ENCODE data around the gene ZC3H10. TPM values are rescaled to one million over a fixed set of nuclear protein-coding genes. Genes with fewer than 3 reads are reported as not detected.

Gene ZC3H10
- total and polyA plus RNA-seq, 2 of the 8 experiments (the other 6 are each of a cell fraction or from before 2014, with no cell fraction given), result 4.0 to 11.2 TPM

DNA sequence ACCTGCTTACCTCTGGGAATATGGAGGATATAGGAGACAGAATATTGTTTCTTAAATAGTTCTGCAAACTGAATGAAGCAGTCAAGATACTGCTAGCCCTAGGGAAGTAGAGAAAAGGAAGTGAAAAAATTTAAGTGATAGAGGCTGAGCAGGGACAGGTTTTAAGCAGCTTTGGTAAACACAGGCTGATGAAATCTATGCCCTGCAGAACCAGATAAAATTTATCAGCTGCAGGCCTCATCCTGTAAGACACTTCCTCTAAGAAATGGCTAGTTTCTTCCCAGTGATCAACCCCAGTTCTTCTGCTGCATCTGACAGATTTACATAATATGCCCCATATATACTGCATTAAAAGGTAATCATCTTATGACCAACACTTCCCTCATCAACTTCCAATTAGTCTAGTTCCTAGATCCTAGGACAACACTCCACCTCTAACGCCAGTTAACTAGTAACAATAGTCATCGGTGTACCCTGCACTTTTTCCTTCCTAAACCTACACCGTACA lies 8.7 kb downstream of the ZC3H10 start:
- H2AFZ ChIP-seq (ENCODE audit: low read length), result no peak overlapping the region
- no peak overlapping the region for H3K56ac ChIP-seq (replicated peaks; ENCODE audit: insufficient read length, low read depth, low read length)
- peak overlapping the region; percentile 69; the same call in 1 of the 2 replicates for H2BK12ac ChIP-seq (ENCODE audit: low read depth, low read length)
- no peak overlapping the region for H4K5ac ChIP-seq (ENCODE audit: insufficient read length, low read depth, low read length)
- no peaks in the 10 kb centered on the region; a peak in 1 of 4 replicates for H3K9me3 ChIP-seq (ENCODE audit: insufficient read depth in 2 of 2, low read depth in 1 of 2, low read length in 1 of 2)
- H3K79me2 ChIP-seq (ENCODE audit: control insufficient read depth in 1 of 2, insufficient read depth in 2 of 2, low read length in 2 of 2), result peaks cover 0 to 10% of the 10 kb centered on the region in 2 experiments; a peak in 1 of 4 replicates
- H3K27ac ChIP-seq (ENCODE audit: low read depth, low read length), result peak overlapping the region; percentile 70
- no peak overlapping the region for H3K4ac ChIP-seq (replicated peaks; ENCODE audit: insufficient read length, low read depth, low read length)
- peak overlapping the region in 2 of 4 experiments; percentile 64 to 79; a peak in 4 of 7 replicates for H3K9ac ChIP-seq (replicated peaks in 1 of 4; ENCODE audit: extremely low read depth in 1 of 4, low read depth in 3 of 4, low read length in 3 of 4)
- H3K23me2 ChIP-seq (ENCODE audit: low read depth, low read length), result peaks cover 12% of the 10 kb centered on the region
- 86% methylated on average over 3 of the region's 3 CpGs; no CpG with 5 or more reads in 1 of the 2 experiments for WGBS, 2 experiments (ENCODE audit: extremely low coverage in 1 of 2, insufficient coverage in 1 of 2, insufficient read length in 1 of 2, insufficient replicate concordance in 2 of 2, low coverage in 1 of 2, low lambda C conversion rate in 2 of 2, missing lambda C conversion rate in 1 of 2)
- no peak overlapping the region for H2BK120ac ChIP-seq (replicated peaks; ENCODE audit: low read depth, low read length)
- no peak overlapping the region for H3K18ac ChIP-seq (ENCODE audit: extremely low read depth, low read length)
- no peak overlapping the region for H3K23ac ChIP-seq (ENCODE audit: insufficient read length)
- peaks cover 0 to 13% (median 5%) of the 10 kb centered on the region in 4 experiments; a peak in 5 of 7 replicates for H3K4me1 ChIP-seq (replicated peaks in 1 of 4; ENCODE audit: control insufficient read depth in 3 of 4, insufficient read depth in 4 of 4, low read length in 3 of 4)
- no peaks in the 10 kb centered on the region for H3K27me3 ChIP-seq (replicated peaks in 1 of 4; ENCODE audit: control insufficient read depth in 3 of 4, extremely low read depth in 1 of 4, insufficient read depth in 3 of 4, low read length in 3 of 4)
- H2BK20ac ChIP-seq (ENCODE audit: low read length), result no peak overlapping the region
- peaks cover 7 to 15% (median 13%) of the 10 kb centered on the region in 4 experiments for H3K36me3 ChIP-seq (ENCODE audit: control insufficient read depth in 2 of 4, insufficient read depth in 4 of 4, low read length in 3 of 4)
- peak overlapping the region; percentile 70 to 98 for H3K4me2 ChIP-seq (ENCODE audit: insufficient read depth in 1 of 2, low read depth in 2 of 2, low read length in 2 of 2)
- ChIA-PET CTCF (ENCODE audit: partially characterized antibody) (interaction anchor here (0.6 to 3.2 kb wide), 19 partner anchors 9 to 163 kb away, joined by 3 to 21 read pairs (median 4); partner anchors contain the start of genes MYL6B, RNF41 and SMARCC2), POLR2A (ENCODE audit: partially characterized antibody) (interaction anchor here (1.2 to 5.3 kb wide), 8 partner anchors 9 to 140 kb away, joined by 3 to 161 read pairs (median 8); partner anchors contain the start of genes COQ10A, PA2G4, RNF41 and RPL41)
- H2BK15ac ChIP-seq (ENCODE audit: low read length), result peak overlapping the region; percentile 4; the same call in 1 of the 2 replicates
- H4K8ac ChIP-seq (ENCODE audit: extremely low read depth, insufficient read depth, low read length), result no peak overlapping the region
- H3K79me1 ChIP-seq (ENCODE audit: low read depth, low read length), result no peaks in the 10 kb centered on the region
- DNase-seq (ENCODE audit: low read depth in 1 of 2, low spot score in 2 of 2) (no peak), FAIRE-seq (no peak)
- no peak overlapping the region for H2BK5ac ChIP-seq (ENCODE audit: low read depth, low read length)
- H4K91ac ChIP-seq (replicated peaks; ENCODE audit: insufficient read length, low read length), result no peak overlapping the region
- H4K20me1 ChIP-seq (replicated peaks in 1 of 2; ENCODE audit: control insufficient read depth in 1 of 2, insufficient read depth in 2 of 2, low read length in 2 of 2), result peaks cover 0 to 2% of the 10 kb centered on the region in 2 experiments
- peak overlapping the region in 3 of 4 experiments; percentile 26 to 59 (median 39); a peak in 4 of 8 replicates for H3K4me3 ChIP-seq (ENCODE audit: extremely low read depth in 1 of 4, insufficient read depth in 2 of 4, low read depth in 3 of 4, low read length in 4 of 4)
- H3K14ac ChIP-seq (ENCODE audit: insufficient read length), result no peak overlapping the region
- TF ChIP-seq E2F6 (IDR thresholded peaks at IDR 0.05) (no peak), HDAC2 (IDR thresholded peaks at IDR 0.05; ENCODE audit: borderline replicate concordance in 1 of 2, low read depth in 2 of 2, low read length in 2 of 2) (no peak), MAX (IDR thresholded peaks at IDR 0.05) (no peak), SAP30 (IDR thresholded peaks at IDR 0.05; ENCODE audit: insufficient read depth, insufficient replicate concordance, low read length) (no peak)
- H2AK5ac ChIP-seq (ENCODE audit: low read depth, low read length), result no peak overlapping the region; the same call in 1 of the 2 replicates

All from H1 (cell line).